Breast epithelium (tissue), 4 donors: ENCODE results near the gene TPRA1. TPM values are rescaled to one million over a fixed set of nuclear protein-coding genes. Genes with fewer than 3 reads are reported as not detected.

ENCODE experiments used
- DNase-seq, 2 donors: peaks; one replicate each; pipeline ENCODE4 v3.0.0-alpha.2; 2019; ENCODE audit warnings: low spot score in 2 of 2
- H3K27ac ChIP-seq, 2 donors: fragments of 200-600 bp; sonication (generic) in 1 of 2; one replicate each; pipeline ENCODE4 v1.5.1; 2016 to 2019; ENCODE audit warnings: mild to moderate bottlenecking in 1 of 2
- H3K27me3 ChIP-seq, 2 donors: fragments of 200-600 bp; sonication (generic) in 1 of 2; one replicate each; pipeline versions ENCODE4 v1.5.1 to v1.6.0; 2017 to 2019; ENCODE audit warnings: control low read depth in 1 of 2, mild to moderate bottlenecking in 1 of 2
- H3K36me3 ChIP-seq: fragments of 200-600 bp; one replicate; pipeline ENCODE4 v1.5.1; 2019
- H3K4me1 ChIP-seq, 2 donors: fragments of 200-600 bp; sonication (generic); one replicate each; pipeline ENCODE4 v1.5.1; 2016 to 2019; ENCODE audit warnings: control low read depth in 1 of 2
- H3K4me3 ChIP-seq, 3 donors: fragments of 200-600 bp; sonication (generic); 1 replicate in 2 of 3; 2 replicates in 1 of 3; pipeline ENCODE4 v1.5.1; 2016 to 2019; ENCODE audit warnings: mild to moderate bottlenecking in 3 of 3, moderate library complexity in 2 of 3
- H3K9me3 ChIP-seq, 2 donors: fragments of 200-600 bp; sonication (generic) in 1 of 2; one replicate each; pipeline ENCODE4 v1.5.1; 2016 to 2019; ENCODE audit warnings: control low read depth in 1 of 2
- POLR2A ChIP-seq: fragments of 450-650 bp; IDR thresholded peaks from one replicate; pipeline ENCODE4 v1.6.1; 2016; ENCODE audit warnings: antibody characterized with exemption, mild to moderate bottlenecking, moderate library complexity
- POLR2AphosphoS5 ChIP-seq, 3 donors: sonication (generic); formaldehyde crosslinking; IDR thresholded peaks; one replicate each; pipeline ENCODE4 v1.6.1; 2017; ENCODE audit warnings: antibody characterized with exemption in 3 of 3
- intact Hi-C: fragments of 100-400 bp; cut with DNase I; formaldehyde crosslinking; loops from one replicate; pipeline ENCODE4 v1.15.1; 2023; ENCODE audit warnings: low total_unique reads
- total RNA-seq, 3 donors: library from RNA; depleted of rRNA; stranded (reverse); fragments of >200 nt; gene quantifications; one replicate each; pipeline ENCODE4 v1.1.0, GENCODE V29; 2016
- TF ChIP-seq, protein P1 (sequence below), 3 donors: fragments of 450-650 bp; IDR thresholded peaks; one replicate each; pipeline ENCODE4 v1.5.1; 2016 to 2017; ENCODE audit warnings: antibody characterized with exemption in 3 of 3, mild to moderate bottlenecking in 3 of 3, moderate library complexity in 3 of 3

The TPRA1 gene
- total RNA-seq, 3 donors from 2014 or later: 32.1 to 49.0 (median 39.8) TPM

DNA sequence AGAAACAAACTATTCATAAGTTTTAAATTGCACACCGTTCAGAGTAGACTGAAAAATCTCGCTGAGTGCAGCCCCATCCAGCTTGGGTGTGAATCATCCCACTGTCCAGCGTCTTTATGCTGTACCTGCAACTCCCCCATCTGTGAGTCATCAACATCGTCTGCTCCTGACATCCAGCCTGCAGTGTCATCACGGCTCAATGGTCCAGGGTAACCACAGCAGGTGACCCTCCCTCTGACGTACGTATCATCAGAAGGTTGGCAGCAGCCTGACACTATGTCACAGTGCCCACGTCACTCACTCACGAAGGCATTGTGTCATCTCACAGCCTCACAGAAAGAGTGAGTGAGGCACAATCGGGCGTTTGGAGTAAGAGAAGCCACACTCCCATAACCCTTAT, 65.2 kb downstream of the TPRA1 start:
- no peak for DNase-seq

DNA sequence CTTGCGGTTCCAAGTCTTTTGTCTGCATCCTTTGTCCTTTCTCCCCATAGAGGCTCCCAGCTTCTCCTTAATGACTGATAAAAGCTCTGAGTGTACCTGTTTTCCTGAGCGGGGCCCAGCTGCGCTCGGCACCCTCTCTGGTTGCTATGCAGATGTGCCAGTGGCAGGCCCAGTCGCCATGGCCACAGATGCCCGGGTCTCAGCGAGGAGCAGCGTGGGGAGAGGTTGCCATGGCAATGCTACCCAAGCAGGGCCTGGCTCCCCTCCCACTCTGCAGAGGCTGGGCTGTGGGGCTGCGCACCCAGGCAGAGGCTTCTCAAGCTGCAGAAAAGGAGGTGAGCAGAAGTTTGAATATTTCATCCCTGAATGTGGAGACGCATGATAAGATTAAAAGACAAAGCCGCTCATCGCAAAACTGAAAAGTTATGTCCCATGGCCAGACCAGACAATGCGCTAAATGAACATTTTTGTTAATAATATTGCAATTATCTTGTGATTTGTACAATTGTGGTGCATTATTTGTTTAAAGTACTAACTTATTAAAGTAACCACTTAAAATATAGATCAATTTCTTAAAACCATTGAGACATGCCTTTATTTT, 66.1 kb downstream of the TPRA1 start:
- Histone ChIP-seq H3K9me3 (no peaks in the 10 kb centered on the region), H3K27ac (no peak overlapping the region), H3K4me3 (no peak overlapping the region), H3K27me3 (peaks cover 0 to 4% of the 10 kb centered on the region in 2 donors), H3K36me3 (no peaks in the 10 kb centered on the region), H3K4me1 (no peaks in the 10 kb centered on the region)
- no peak for DNase-seq
- TF ChIP-seq POLR2A: no peak
- TF ChIP-seq, protein P1, sequence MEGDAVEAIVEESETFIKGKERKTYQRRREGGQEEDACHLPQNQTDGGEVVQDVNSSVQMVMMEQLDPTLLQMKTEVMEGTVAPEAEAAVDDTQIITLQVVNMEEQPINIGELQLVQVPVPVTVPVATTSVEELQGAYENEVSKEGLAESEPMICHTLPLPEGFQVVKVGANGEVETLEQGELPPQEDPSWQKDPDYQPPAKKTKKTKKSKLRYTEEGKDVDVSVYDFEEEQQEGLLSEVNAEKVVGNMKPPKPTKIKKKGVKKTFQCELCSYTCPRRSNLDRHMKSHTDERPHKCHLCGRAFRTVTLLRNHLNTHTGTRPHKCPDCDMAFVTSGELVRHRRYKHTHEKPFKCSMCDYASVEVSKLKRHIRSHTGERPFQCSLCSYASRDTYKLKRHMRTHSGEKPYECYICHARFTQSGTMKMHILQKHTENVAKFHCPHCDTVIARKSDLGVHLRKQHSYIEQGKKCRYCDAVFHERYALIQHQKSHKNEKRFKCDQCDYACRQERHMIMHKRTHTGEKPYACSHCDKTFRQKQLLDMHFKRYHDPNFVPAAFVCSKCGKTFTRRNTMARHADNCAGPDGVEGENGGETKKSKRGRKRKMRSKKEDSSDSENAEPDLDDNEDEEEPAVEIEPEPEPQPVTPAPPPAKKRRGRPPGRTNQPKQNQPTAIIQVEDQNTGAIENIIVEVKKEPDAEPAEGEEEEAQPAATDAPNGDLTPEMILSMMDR (IDR thresholded peaks at IDR 0.05): no peak
- TF ChIP-seq POLR2AphosphoS5 (IDR thresholded peaks at IDR 0.05): no peak
- intact Hi-C loops: no loop called here

More for the DNA sequence above, 65.2 kb downstream of the TPRA1 start:
- TF ChIP-seq, protein P1 (IDR thresholded peaks at IDR 0.05): no peak
- TF ChIP-seq POLR2A (no peak), POLR2AphosphoS5 (IDR thresholded peaks at IDR 0.05) (no peak)
- Histone ChIP-seq H3K4me3 (no peak overlapping the region), H3K4me1 (no peaks in the 10 kb centered on the region), H3K9me3 (no peaks in the 10 kb centered on the region), H3K27me3 (peaks cover 0 to 4% of the 10 kb centered on the region in 2 donors), H3K36me3 (no peaks in the 10 kb centered on the region), H3K27ac (no peak overlapping the region)
- intact Hi-C loops: no loop called here

Other genes with a start within 250 kb of the TPRA1 start
- gene MCM2, start 7.7 kb upstream of the TPRA1 start, total RNA-seq: 1 to 10 TPM; 5.4 to 9.8 (median 6.7) TPM
- 10 to 100 TPM in 1 of 3 donors, 1 to 10 TPM in 2; 8.8 to 10.6 (median 8.8) TPM for gene PODXL2, start 38.5 kb upstream of the TPRA1 start, total RNA-seq
- 10 to 100 TPM; 32.0 to 43.6 (median 40.2) TPM for gene ABTB1, start 82.2 kb upstream of the TPRA1 start, total RNA-seq
- gene MGLL, start 231.8 kb upstream of the TPRA1 start, total RNA-seq: 10 to 100 TPM; 25.8 to 79.5 (median 30.2) TPM